T-helper 2 cell treated with Interferon-gamma antibody and Interleukin-4, amounts not matched to agents 5 μg/mL and 100 μg/mL, for 36 hours (primary cell): Measurements from ENCODE around the gene MAN2A1.

Experiments
- DNase-seq: peaks from one replicate; pipeline ENCODE4 v3.0.0; 2021; ENCODE audit warnings: low spot score
- H3K27ac Mint-ChIP-seq: one replicate; pipeline ENCODE4 v1.8.0; 2021; ENCODE audit warnings: mild to moderate bottlenecking, mixed read lengths
- H3K27me3 Mint-ChIP-seq: one replicate; pipeline ENCODE4 v1.8.0; 2021; ENCODE audit warnings: low read depth, mixed read lengths
- H3K36me3 Mint-ChIP-seq: one replicate; pipeline ENCODE4 v1.8.0; 2021; ENCODE audit warnings: low read depth, mixed read lengths
- H3K4me1 Mint-ChIP-seq: one replicate; pipeline ENCODE4 v1.8.0; 2021; ENCODE audit warnings: low read depth, mixed read lengths
- H3K4me3 Mint-ChIP-seq: one replicate; pipeline ENCODE4 v1.8.0; 2022; ENCODE audit warnings: mild to moderate bottlenecking, moderate library complexity, mixed read lengths
- H3K9me3 Mint-ChIP-seq: one replicate; pipeline ENCODE4 v1.8.0; 2021; ENCODE audit warnings: mixed read lengths

MAN2A1 gene

GRCh38 chr5:109660301-109660700 lies 29.4 kb upstream of the MAN2A1 start:
- no peak for DNase-seq
- Mint-ChIP-seq H3K4me3 (no peak overlapping the region), H3K27ac (no peak overlapping the region), H3K27me3 (peaks cover 20% of the 10 kb centered on the region), H3K9me3 (no peaks in the 10 kb centered on the region), H3K36me3 (no peaks in the 10 kb centered on the region), H3K4me1 (peaks cover 15% of the 10 kb centered on the region)

GRCh38 chr5:109668237-109668636 lies 21.5 kb upstream of the MAN2A1 start:
- Mint-ChIP-seq H3K27ac (no peak overlapping the region), H3K9me3 (no peaks in the 10 kb centered on the region), H3K27me3 (peaks cover 27% of the 10 kb centered on the region), H3K4me1 (no peaks in the 10 kb centered on the region), H3K36me3 (no peaks in the 10 kb centered on the region), H3K4me3 (no peak overlapping the region)
- DNase-seq: no peak

- Mint-ChIP-seq H3K27ac (no peak overlapping the region), H3K27me3 (peaks cover 32% of the 10 kb centered on the region)
Observed at GRCh38 chr5:109668668-109669422, 20.9 kb upstream of the MAN2A1 start.

GRCh38 chr5:109669991-109670706 lies 19.6 kb upstream of the MAN2A1 start:
- peaks cover 40% of the 10 kb centered on the region for H3K27me3 Mint-ChIP-seq
- no peak overlapping the region for H3K27ac Mint-ChIP-seq
- DNase-seq: no peak
- H3K9me3 Mint-ChIP-seq: no peaks in the 10 kb centered on the region
- no peaks in the 10 kb centered on the region for H3K36me3 Mint-ChIP-seq
- H3K4me3 Mint-ChIP-seq: no peak overlapping the region
- H3K4me1 Mint-ChIP-seq: no peaks in the 10 kb centered on the region

More at GRCh38 chr5:109668668-109669422, 20.9 kb upstream of the MAN2A1 start:
- Mint-ChIP-seq H3K4me3 (no peak overlapping the region), H3K36me3 (no peaks in the 10 kb centered on the region), H3K4me1 (no peaks in the 10 kb centered on the region), H3K9me3 (no peaks in the 10 kb centered on the region)
- DNase-seq: no peak

- Mint-ChIP-seq H3K9me3 (no peaks in the 10 kb centered on the region), H3K27ac (no peak overlapping the region), H3K27me3 (peaks cover 44% of the 10 kb centered on the region), H3K4me1 (no peaks in the 10 kb centered on the region), H3K4me3 (no peak overlapping the region), H3K36me3 (no peaks in the 10 kb centered on the region)
- DNase-seq: no peak
Observed at GRCh38 chr5:109671136-109671535, 18.6 kb upstream of the MAN2A1 start.

- DNase-seq: no peak
- Mint-ChIP-seq H3K36me3 (no peaks in the 10 kb centered on the region), H3K27me3 (peaks cover 55% of the 10 kb centered on the region), H3K4me3 (no peak overlapping the region), H3K27ac (no peak overlapping the region), H3K9me3 (no peaks in the 10 kb centered on the region), H3K4me1 (no peaks in the 10 kb centered on the region)
Observed at GRCh38 chr5:109674596-109674995, 15.1 kb upstream of the MAN2A1 start.

- Mint-ChIP-seq H3K4me3 (no peak overlapping the region), H3K27ac (no peak overlapping the region), H3K9me3 (no peaks in the 10 kb centered on the region), H3K27me3 (peaks cover 49% of the 10 kb centered on the region), H3K36me3 (no peaks in the 10 kb centered on the region), H3K4me1 (no peaks in the 10 kb centered on the region)
- no peak for DNase-seq
Observed at GRCh38 chr5:109676920-109677319, 12.8 kb upstream of the MAN2A1 start.

- Mint-ChIP-seq H3K36me3 (no peaks in the 10 kb centered on the region), H3K4me3 (no peak overlapping the region), H3K27ac (no peak overlapping the region), H3K27me3 (peaks cover 40% of the 10 kb centered on the region), H3K4me1 (no peaks in the 10 kb centered on the region), H3K9me3 (no peaks in the 10 kb centered on the region)
- no peak for DNase-seq
Observed at GRCh38 chr5:109678447-109678846, 11.3 kb upstream of the MAN2A1 start.

GRCh38 chr5:109681763-109682162 lies 8.0 kb upstream of the MAN2A1 start:
- no peak for DNase-seq
- Mint-ChIP-seq H3K4me1 (no peaks in the 10 kb centered on the region), H3K27ac (no peak overlapping the region), H3K27me3 (peaks cover 28% of the 10 kb centered on the region), H3K9me3 (no peaks in the 10 kb centered on the region), H3K36me3 (no peaks in the 10 kb centered on the region), H3K4me3 (no peak overlapping the region)

GRCh38 chr5:109682383-109682782 lies 7.3 kb upstream of the MAN2A1 start:
- DNase-seq: no peak
- Mint-ChIP-seq H3K4me1 (no peaks in the 10 kb centered on the region), H3K27me3 (peaks cover 22% of the 10 kb centered on the region), H3K4me3 (no peak overlapping the region), H3K27ac (no peak overlapping the region), H3K36me3 (no peaks in the 10 kb centered on the region), H3K9me3 (peaks cover 2% of the 10 kb centered on the region)

GRCh38 chr5:109685916-109686315 lies 3.8 kb upstream of the MAN2A1 start:
- no peaks in the 10 kb centered on the region for H3K36me3 Mint-ChIP-seq
- DNase-seq: no peak
- peaks cover 9% of the 10 kb centered on the region for H3K27me3 Mint-ChIP-seq
- H3K4me1 Mint-ChIP-seq: peaks cover 3% of the 10 kb centered on the region
- H3K4me3 Mint-ChIP-seq: no peak overlapping the region
- H3K9me3 Mint-ChIP-seq: peaks cover 12% of the 10 kb centered on the region
- no peak overlapping the region for H3K27ac Mint-ChIP-seq

GRCh38 chr5:109688630-109688969 lies 1.1 kb upstream of the MAN2A1 start:
- Mint-ChIP-seq H3K9me3 (peaks cover 12% of the 10 kb centered on the region), H3K27ac (peak overlapping the region; percentile 90), H3K36me3 (no peaks in the 10 kb centered on the region), H3K27me3 (peaks cover 7% of the 10 kb centered on the region), H3K4me1 (peaks cover 22% of the 10 kb centered on the region), H3K4me3 (peak overlapping the region; percentile 88)
- DNase-seq: no peak

- Mint-ChIP-seq H3K27ac (peak overlapping the region; percentile 90), H3K4me3 (peak overlapping the region; percentile 88), H3K27me3 (peaks cover 7% of the 10 kb centered on the region), H3K36me3 (no peaks in the 10 kb centered on the region), H3K4me1 (peaks cover 27% of the 10 kb centered on the region), H3K9me3 (peaks cover 12% of the 10 kb centered on the region)
- peak; percentile 78 for DNase-seq
Observed at GRCh38 chr5:109688970-109689739, 572 bp upstream of the MAN2A1 start.
